ENCODE data around the gene BACE2. TPM values are rescaled to one million over a fixed set of nuclear protein-coding genes. Genes with fewer than 3 reads are reported as not detected.

BACE2 gene
- polyA plus RNA-seq, 1 donor, result 29.1 TPM

DNA sequence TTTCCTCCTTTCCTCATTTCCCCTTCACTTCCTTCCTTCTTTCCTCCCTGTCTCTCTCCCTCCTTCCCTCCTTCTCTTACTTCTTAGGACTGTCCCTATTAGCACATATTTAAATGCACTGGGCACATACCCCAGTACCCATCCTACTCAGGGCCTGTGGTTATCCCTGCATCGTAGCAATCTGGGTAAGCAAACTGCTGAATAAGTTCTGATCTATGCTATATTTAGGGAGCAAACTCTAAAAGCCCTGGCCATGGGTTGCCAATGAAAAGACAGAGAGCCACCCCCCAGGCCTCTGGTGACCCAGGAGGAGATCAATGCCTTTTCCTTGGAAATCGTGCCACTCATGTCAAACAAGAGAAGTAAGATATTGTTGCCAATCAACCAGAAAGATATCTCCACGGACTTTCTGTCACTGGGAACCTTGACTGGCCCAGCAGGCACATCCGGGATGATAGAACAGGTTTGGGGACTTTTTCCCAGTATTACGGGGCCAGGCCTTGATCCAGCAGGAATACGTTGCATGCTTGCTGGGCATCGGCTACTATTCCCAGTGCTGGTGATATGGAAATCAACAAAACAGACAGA, 154.0 kb downstream of the BACE2 start:
- DNase-seq (ENCODE audit: low read depth), result no peak

- DNase-seq (ENCODE audit: low read depth), result no peak
These were observed 154.8 kb downstream of the BACE2 start for GRCh38 chr21:41322496-41323382.

DNA sequence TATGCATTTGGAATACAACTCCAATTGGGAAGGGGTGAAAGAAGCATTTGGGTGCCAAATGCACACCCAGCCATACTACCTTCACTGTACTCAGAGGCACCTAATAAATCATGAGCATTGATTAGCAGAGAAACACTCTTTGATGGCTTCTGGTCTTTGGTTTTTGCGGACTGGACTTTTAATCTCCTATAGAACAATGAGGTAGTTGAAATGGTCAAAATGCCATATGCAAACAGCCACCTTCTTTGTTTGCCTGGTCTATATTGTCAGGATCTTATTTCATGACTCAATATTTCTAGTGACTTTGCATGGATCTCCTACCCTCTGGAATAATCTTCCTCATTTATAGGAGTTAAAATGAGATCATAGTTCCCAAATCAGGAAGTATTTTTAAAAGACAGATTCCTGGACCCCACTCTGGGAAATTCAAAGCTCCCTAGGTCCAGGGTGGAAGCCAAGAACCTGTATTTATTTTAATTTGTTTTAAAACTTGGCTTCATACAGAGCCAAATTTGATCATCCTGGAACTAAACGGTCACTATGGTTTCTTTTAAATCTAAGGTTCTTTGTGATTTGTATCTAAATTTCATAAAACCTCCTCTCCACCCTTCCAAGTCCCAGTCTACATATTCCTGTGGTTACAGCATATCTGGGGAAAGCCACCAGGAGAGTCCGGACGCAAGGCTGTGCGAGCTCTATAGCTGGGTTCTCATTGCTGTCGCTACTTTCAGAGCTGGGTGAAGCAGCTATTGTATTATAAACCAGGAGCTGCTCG, 157.4 kb downstream of the BACE2 start:
- peak; percentile 5 for DNase-seq (ENCODE audit: low read depth)

GRCh38 chr21:41326414-41327080, 158.6 kb downstream of the BACE2 start:
- DNase-seq (ENCODE audit: low read depth), result no peak

- no peak for DNase-seq (ENCODE audit: low read depth)
These were observed 159.8 kb downstream of the BACE2 start for GRCh38 chr21:41327753-41328152.

DNA sequence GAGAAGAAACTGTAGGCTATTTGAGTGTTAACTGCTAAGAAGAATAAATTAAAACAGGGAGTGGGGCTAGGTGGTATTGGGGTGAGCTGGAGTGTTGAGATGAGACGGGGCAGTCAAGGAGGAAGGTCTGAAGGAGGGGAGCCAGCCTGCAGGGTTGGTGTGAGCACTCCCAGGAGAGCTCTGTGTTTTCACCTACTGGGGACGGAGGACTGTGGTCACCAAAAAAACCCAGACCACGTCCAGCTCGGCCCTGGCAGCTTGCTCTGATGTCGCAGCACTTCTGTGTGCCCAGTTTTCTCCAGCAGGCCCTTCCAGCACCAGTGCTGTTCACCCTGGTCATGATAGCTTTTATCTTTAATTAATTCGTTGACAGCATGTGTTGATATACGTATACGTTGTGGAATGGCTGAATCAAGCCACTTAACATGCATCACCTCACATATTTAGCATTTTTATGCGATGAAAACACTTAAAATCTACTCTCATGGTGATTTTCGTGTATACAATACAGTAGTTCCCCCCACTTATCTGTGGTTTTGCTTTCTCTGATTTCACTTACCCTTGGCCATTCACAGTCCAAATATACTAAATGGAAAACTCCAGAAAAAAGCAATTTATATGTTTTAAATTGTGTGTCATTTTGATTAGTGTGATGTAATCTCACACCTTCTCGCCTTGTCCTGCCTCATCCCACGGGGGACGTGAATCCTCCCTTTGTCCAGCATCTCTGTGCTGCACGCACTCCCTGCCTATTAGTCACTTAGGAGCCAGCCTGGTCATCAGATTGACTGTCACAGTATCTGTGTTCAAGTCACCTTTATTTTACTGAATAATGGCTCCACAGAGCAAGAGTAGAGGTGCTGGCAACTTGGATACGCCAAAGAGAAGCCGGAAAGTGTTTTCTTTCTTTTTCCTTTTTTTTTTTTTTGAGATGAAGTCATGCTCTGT, 161.0 kb downstream of the BACE2 start:
- DNase-seq (ENCODE audit: low read depth), result no peak

Other genes starting within 250 kb of the BACE2 start
- gene FAM3B, start 148.6 kb downstream of the BACE2 start, polyA plus RNA-seq (ENCODE audit: insufficient read length), result 0.18 TPM
- gene MX2, start 193.9 kb downstream of the BACE2 start, polyA plus RNA-seq (ENCODE audit: insufficient read length), result 1.1 TPM

Measured in forelimb muscle (tissue), 1 donor.